ENCODE results near the gene GNL2. TPM values are rescaled to one million over a fixed set of nuclear protein-coding genes. Genes with fewer than 3 reads are reported as not detected.

Gene GNL2
- total and polyA plus RNA-seq, 10 of the 15 experiments (the other 5 are each of a cell fraction or from before 2014, with no cell fraction given): 64.2 to 167 (median 88.2) TPM

DNA sequence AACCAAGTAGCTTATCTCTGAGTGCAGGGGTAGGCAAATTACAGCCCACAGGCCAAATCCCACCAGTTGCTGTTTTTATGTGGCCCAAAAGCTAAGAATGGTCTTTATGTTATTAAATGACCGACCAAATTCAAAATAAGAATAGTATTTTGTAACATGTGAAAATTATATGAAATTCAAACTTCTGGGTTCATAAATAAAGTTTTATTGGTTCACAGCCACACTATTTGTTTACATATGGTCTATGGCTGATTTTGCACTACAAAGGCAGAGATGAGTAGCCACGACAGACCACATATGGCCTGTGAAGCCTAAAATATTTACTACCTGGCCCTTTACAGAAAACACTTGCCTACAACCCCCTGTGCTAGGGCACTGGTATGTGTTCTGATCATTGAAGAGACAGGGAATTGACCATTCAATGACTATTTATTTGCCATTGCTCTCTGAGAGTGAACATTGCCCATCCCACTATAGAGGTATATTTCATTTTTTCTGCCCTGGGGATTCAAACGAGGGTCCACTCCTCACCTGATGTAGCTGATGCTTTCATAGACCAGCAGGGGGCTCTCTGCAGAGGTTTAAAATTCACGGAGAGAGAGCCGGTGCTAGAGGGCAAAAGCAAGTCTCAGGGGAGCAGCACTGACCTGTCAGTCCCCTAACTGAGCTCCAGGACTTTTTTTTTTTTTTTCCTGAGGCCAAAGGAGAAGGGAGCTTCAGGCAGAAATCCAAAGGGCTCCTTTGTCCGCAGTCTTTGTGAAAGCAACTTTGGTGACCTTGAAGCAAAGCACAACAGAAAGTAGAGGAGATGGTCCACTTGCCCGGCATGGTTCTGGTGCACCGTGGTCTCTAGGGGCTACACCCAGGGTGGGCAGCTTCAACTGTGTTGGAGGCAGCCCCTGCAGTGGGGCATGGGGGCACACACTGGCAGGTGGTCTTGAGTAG is 7.3 kb upstream of the GNL2 start (continued):
- TF ChIP-seq, protein P1, sequence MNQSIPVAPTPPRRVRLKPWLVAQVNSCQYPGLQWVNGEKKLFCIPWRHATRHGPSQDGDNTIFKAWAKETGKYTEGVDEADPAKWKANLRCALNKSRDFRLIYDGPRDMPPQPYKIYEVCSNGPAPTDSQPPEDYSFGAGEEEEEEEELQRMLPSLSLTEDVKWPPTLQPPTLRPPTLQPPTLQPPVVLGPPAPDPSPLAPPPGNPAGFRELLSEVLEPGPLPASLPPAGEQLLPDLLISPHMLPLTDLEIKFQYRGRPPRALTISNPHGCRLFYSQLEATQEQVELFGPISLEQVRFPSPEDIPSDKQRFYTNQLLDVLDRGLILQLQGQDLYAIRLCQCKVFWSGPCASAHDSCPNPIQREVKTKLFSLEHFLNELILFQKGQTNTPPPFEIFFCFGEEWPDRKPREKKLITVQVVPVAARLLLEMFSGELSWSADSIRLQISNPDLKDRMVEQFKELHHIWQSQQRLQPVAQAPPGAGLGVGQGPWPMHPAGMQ (IDR thresholded peaks at IDR 0.05; ENCODE audit: borderline replicate concordance): no peak
- TF ChIP-seq IRF4 (IDR thresholded peaks at IDR 0.05; ENCODE audit: low read depth, low read length): no peak
- no peak for TF ChIP-seq MEF2A (IDR thresholded peaks at IDR 0.05; ENCODE audit: insufficient read depth, low read depth, low read length)
- no peak for TF ChIP-seq EZH2 (IDR thresholded peaks at IDR 0.05; ENCODE audit: borderline replicate concordance, control insufficient read depth, low read depth, low read length)
- TF ChIP-seq SMC3 (IDR thresholded peaks at IDR 0.05; ENCODE audit: borderline replicate concordance, low read length): peak; percentile 76
- TF ChIP-seq BHLHE40 (IDR thresholded peaks at IDR 0.05; ENCODE audit: borderline replicate concordance in 1 of 2, low read depth in 2 of 2, low read length in 1 of 2): no peak
- TF ChIP-seq, protein P2, sequence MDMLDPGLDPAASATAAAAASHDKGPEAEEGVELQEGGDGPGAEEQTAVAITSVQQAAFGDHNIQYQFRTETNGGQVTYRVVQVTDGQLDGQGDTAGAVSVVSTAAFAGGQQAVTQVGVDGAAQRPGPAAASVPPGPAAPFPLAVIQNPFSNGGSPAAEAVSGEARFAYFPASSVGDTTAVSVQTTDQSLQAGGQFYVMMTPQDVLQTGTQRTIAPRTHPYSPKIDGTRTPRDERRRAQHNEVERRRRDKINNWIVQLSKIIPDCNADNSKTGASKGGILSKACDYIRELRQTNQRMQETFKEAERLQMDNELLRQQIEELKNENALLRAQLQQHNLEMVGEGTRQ (IDR thresholded peaks at IDR 0.05; ENCODE audit: borderline replicate concordance, low read depth, low read length): no peak
- TF ChIP-seq, protein P3, sequence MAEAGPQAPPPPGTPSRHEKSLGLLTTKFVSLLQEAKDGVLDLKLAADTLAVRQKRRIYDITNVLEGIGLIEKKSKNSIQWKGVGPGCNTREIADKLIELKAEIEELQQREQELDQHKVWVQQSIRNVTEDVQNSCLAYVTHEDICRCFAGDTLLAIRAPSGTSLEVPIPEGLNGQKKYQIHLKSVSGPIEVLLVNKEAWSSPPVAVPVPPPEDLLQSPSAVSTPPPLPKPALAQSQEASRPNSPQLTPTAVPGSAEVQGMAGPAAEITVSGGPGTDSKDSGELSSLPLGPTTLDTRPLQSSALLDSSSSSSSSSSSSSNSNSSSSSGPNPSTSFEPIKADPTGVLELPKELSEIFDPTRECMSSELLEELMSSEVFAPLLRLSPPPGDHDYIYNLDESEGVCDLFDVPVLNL (IDR thresholded peaks at IDR 0.05; ENCODE audit: low read depth, low read length): no peak
- TF ChIP-seq STAT1 (conservative IDR thresholded peaks at IDR 0.05): no peak
- no peak for TF ChIP-seq ZSCAN29 (IDR thresholded peaks at IDR 0.05)
- peak; percentile 62 for TF ChIP-seq MEF2B (IDR thresholded peaks at IDR 0.05; ENCODE audit: partially characterized antibody, poor library complexity, severe bottlenecking)
